HG03520 (cell line): ENCODE measurements around the gene PXYLP1.

Source experiments
- ATAC-seq: cut with Tn5 transposase; IDR thresholded peaks from one replicate; pipeline ENCODE4 v1.9.1; 2021; ENCODE audit warnings: mild to moderate bottlenecking, moderate library complexity; ENCODE audit not compliant: unreplicated experiment

Gene PXYLP1

DNA sequence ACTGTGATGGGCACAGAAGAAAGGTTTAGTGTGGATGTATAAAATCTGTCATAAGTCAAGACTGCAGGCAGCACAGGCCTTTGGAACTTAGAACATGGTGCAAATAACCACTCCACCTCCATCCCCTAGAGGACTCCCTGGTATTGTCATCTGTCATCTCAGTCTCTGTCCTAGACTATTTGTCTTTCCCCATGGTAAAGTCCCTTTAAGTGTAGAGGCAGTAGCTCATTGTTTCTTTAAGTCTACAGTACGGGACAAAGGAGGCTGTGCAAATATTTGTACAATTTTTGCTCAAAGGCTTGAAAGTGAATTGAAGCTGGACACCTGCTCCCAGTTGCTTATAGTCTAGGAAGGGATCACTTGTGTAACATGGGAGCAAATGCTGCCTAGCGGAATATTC is 3.2 kb upstream of the PXYLP1 start:
- no peak for ATAC-seq

DNA sequence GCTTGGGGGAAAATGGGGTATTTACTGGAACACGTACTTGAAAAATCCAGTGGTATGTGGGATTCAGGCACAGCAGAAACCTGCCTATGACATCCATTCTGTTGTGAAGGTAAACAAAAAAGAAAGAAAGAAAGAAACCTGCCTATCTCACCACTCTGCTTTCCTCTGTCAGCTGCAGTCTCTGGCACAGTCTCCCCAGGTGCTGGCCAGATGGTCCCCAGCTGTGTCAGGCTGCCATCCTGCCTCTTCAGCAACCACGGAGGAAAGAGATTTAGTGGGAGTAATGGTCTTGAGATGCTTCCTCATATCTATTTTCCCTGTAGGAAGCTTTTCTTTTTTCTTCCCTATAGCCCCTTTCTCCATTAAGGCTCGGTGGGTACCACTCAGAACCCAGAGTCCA is 2.5 kb upstream of the PXYLP1 start:
- ATAC-seq, result no peak

DNA sequence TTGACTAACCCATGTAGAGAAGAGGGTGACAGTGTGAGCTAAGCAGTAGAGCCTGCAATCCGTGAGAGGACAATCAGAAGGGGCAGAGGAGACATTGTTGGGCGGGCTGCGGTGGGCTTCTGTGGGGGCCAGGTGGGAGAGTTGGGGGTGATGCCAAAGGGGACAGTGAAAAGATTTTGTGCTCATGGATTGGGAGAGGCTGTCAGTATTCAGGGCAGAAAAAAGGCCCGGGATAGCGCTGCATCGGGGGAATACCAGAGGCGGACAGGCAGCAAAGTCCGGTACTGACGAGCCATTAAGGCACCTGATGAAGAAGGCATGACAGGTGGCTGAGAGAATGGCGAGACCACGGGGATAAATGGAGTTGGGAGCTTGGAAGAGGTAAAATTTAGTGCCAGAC is 1.3 kb upstream of the PXYLP1 start:
- no peak for ATAC-seq

DNA sequence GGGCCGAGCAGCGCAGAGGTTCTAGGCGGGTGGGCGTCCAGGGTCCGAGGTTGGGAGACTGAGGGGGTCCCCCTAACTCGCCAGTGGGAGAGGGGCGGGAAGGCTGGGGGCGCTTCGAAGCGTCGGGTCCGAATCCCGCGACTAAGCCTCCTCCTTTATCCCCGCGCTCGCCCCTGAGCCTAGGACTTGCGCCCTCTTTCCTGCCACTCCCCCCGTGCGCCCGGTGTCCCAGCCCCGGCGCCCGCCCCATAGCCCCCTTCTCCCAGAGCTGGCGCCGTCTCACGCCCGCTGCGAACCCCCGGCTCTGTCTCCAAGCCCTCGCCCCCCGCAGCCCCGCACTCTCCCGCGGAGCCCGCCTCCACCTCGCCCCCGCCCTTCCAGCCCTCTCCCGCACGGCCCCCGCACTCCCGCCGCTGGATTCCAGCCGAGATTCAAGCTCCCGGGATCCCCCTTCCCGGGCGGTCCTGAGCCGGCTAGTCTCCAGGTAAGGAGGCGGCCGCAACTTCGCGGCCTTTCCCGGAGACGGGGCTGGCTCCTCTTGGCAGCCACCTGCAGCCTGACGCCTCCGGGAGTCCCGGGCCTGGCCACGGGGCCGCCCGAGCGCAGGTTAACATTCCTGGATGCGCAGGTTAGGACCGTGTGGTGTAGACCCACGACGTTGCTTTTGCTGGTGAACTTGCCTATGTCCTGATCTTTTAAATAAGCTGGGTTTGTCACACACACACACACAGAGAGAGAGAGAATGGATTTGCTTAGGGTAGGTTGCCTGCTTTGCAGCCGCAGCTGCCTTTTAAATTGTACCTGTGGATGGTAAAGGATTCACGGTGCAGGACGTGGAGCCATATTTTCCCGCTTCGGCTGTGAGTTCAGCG is 563 bp downstream of the PXYLP1 start:
- no peak for ATAC-seq

DNA sequence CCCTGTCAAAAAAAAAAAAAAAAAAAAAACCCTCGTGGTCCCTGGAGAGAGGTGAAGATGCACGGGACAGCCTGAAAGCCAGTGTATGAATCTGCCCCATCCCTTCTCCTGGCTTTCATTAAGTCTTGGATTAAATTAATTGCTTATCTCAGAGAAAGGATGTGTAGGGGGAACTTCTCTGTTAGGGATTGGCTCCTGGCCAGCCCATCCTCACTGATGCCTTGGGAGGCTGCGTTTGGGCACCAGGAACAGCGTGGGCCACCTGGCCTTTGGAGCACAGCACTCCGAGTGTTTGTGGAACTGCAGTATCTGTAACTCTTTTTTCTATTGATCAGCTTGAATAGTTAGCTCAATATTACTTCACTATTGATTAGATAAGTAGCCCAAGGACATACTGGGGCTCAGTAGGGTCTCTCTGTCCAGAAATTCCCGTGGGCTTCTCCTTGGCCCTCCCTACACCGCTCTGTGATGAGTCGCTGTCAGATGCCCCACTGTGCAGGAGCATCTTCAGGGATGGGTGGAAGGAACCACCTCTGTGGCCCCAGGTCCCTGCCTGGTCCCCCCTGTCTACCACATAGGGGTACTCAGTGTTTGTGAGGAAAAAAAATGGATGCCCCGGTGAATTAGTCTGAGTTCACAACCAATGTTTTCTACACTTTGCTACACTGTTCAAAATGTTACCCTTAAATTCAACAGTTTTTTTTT is 2.0 kb downstream of the PXYLP1 start:
- no peak for ATAC-seq

DNA sequence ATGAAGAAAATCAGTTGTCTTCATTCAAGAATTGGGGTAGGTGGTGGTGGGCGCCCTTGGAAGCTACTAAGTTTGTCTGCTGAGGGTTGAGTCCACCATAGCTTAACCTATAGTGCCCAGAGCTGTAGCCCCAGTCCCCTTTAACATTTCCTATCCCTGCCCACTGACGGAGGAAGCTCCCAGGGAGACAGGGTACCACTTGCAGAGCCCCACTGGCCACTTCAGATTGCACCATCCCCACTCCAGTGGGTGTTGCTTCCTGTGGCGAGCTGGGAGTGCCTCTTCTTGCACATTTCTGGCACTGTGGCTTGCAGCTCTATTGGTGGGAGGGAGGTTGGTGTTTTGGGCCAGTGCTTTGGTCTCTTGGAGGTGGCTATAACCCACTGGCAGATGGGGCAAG is 2.7 kb downstream of the PXYLP1 start:
- ATAC-seq, result no peak

DNA sequence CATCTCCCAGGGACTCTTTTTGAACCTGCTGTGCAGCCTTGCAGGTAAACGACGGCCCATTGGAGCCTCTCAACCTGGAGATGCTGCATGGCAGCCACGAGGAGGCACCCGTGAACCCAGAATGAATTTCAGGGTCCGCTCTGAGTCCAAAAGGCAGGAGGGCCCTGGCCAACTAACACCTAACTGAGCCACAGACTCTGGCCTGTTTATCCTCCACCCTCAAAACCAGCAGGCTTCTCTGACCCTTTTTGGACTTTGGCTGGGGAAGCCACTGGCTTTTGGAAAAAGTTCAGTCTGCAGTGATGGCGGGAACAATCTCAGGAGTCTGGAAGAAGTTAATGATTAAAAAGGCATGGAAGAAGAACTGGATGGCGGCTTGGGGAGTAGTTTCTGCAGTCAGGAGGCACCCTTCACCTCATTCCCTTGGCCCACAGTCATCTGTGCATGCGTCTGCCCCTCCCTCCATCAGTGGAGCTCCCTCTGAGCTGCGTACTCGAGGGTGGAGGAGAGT is 4.1 kb downstream of the PXYLP1 start:
- ATAC-seq, result no peak

DNA sequence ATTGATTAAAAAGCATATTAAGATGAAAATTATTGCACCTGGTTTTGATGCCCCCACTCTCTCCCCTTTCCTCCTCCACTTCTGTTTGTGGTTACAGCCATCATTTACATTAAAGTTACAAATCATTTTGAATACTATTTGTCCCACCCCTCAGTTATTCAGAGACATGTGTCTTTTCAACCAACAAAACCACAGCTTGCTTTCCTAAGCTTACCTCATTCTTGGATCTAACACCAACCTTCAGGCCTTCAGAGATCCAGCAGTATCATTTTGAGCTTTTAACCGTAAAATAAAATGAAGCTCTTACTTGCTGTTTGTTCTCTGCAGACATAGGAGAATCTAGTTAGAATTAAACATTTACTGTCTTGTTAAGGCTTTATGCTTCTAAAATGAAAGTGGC is 4.7 kb downstream of the PXYLP1 start:
- ATAC-seq, result no peak

DNA sequence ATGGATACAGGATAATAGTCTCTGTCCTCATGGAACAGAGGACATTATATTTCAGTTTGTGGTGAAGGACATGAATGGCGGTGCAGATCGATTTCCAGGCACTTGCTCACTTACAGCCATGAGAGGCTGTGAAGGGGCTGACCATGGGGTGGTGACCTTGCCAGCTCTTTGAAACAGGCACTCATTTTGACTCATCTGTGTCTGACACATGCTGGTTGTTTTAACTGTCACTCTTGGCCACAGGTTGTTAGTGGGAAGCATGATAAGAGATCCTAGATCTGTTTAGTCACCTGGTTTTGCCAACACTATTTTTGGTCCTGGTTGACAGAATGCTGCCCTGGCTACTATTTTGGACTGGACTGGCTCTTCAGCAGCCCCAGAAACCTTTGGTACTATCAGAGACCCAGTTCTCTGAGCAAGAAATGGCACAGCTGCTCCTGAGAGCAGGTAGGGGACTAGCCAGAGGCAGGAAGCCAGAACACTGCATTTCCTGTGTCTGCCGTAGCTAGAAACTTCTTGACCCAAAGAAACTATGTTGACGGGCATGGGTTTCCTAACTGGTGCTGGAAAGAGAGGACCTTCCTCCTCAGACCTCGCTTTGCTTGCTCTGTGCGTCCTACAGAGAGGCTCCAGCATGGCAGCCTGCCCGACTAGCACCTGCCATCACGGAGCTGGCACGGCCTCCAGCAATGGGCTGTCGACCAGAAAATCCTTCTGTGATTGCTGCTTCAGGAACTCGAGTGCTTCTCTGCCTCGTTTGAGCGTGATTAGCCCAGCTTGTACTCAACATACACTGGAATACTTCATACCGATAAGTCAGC is 6.3 kb downstream of the PXYLP1 start:
- no peak for ATAC-seq

DNA sequence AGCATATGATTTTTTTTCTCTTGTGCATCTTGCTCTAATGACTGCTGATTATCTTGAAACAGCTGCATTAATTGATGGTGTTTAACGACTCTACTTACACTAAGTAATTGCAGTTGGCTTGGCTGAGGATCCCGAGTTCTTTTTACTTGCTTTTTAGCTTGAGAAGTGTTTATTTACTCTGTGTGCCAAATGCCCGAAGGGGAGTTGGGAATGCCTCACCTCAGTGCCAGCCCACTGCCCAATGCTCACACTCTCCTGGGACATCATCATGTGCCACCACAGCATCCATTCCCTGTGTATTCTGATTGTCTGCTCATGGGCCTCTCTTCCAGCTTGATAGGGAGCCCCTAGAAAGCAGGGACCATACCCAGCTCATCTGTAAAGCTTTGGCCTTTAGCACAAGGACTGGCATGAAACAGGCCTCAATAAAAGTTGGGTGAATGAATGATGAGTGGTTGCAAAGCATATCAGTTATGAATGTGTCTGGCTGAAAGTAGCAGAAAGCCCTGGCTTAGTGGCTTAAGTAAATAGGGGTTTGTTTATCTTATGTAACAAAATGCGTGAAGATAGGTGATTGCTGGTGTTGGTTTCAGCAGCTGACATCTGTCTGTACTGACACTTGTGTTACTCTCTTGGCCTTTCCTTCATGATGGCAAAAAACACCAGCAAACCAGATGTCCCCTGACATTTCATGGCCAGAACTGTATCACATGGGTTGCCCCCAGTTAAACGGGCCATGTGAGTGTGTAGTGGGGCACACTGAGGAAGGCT is 8.1 kb downstream of the PXYLP1 start:
- ATAC-seq, result no peak

DNA sequence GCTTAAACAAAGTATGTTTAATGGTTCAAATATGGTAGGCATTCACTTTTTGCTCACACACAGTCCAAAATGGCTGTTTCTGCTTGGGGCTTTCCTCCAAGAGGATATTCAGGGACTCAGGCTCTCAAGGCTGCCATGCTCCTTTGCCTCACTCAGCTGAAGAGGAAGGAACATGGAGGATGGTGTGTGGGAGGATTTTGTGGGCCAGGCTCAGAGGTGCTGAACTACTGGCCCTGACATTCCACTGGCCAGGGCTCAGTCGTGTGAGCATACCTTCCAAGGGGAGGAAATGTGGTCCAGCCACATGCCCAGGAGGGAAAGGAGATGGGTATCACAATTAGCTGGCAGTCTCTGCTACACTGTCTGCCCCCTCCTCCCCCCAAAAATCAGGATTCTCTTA is 8.7 kb downstream of the PXYLP1 start:
- no peak for ATAC-seq

DNA sequence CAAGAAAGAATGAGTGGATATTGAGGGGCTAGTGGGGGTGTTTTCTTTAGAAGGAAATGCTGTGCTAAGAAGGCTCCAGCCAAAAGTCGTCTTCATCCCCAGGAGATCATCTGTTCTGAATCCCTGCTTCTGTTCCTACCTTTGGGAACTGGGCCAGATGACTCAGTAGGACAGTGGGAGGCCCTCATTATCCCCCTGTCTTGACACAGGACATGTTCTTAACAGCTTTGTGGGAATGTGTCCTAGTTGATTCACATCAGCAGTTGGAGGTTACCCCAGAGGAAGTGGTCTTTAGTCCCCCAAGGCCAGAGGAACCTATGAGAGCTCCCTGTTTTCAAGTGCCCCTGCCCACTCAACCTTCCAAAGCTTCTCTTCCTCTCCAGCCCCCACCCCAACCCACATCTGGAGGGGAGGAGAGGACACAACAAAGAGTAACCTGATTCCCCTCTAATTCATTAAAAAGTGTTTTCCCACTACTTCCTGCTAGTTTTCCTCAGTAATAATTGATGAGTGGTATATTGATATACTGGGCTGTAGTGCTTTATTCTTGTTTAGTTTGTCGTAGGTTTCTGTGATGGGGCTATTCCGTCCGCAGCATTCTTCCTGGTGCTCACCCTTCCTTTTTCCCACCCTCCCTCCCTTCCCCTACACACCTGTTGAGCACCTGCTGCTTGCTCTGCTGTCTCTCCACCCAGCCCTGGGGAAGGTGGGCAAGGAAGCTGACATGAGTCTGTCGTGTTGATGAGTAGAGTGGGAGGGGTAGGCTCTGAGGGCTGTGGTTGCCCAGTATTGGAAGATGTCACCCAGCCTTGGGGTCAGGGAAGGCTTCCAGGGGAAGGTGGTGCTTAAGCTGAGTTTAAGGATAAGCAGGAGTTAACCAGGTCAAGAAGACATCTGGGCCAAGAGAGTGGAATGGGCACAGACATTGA is 9.3 kb downstream of the PXYLP1 start:
- no peak for ATAC-seq

DNA sequence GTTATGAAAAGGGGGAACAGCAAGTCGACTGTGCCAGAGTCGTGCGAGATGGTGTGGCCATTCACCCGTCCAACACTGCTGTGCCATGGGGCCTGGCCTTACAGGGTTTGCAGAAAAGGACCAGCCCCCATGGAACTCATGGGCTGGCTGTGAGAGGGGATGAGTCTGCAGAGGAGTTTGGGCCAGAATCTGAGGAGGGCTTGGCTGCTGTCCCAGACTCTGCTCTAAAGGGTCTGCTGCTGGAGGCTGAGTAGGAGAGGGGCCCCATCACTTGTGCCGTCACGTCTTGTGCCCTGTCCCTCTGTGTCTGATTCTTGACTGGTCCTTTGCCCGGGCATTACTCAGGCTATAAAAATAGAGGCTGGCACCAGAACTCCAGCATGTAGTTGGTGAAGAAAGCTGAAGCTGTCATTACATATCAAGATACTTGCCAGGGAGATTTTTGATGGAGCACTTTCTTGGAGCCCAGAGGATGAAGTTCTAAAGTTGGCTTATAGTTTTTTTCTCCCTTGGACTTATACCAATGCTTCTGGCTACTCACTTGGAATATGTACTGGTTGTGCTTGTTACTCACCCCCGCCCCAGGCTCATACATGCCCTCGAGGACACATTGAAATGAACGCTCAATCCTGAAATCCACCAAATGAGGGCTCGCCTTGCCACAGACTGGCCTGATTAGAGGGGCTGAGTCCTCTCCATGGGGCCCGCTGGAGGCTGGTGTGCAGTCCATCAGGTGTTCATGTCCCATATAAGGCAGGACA is 10.2 kb downstream of the PXYLP1 start:
- ATAC-seq, result no peak

DNA sequence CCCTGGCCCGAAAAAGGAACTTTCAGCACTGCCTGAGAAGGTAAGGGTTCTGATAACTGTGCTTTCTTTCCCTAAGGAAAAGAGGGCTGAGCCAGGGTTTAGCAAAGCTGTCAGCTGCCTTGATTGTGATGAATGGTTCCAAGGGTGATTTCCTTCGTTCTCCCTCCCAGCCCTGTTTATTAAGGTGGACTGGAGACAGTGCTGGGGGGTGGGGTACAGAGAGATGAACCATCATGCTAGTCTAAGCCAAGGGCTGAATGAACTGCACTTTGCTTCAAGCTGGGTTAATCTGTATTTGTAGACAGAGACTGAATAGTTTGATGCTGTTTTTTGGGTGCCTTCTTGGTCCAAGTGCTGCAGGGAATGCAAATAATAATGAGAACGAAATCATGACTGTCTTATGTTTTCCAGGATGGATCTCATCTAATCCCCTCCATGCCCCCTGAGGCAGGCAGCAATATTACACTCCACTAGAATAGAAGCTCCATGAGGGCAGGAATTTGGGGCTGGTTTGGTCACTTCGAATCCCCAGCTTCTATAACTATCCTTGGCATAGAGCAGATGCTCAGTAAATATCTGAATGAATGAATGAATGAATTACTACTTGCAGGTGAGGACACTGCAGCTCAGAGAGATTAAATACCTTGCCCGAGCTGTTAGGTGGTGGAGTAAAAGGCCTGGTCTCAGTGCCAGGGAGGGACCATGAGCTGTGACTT is 10.9 kb downstream of the PXYLP1 start:
- no peak for ATAC-seq

DNA sequence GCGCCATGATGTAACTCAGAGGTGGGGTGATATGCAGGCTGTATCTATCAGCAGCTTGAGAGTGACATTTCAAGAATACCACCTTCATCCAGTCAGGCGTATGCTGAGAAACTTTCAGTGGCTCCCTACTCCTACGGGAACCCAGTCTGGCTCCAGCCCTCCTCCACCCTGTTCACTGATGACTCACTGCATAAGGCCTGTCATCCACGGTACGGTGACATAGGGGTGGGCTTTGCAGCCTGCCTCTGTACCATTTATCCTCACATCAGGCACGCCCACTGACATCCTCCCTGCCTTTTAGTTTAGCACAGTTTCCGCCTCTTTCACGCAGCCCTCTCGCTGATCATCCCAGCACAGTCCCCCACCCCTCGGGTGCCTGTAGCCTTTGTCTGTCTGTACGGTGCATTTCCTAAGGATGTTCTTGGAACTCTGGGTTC is 11.7 kb downstream of the PXYLP1 start:
- ATAC-seq, result no peak

DNA sequence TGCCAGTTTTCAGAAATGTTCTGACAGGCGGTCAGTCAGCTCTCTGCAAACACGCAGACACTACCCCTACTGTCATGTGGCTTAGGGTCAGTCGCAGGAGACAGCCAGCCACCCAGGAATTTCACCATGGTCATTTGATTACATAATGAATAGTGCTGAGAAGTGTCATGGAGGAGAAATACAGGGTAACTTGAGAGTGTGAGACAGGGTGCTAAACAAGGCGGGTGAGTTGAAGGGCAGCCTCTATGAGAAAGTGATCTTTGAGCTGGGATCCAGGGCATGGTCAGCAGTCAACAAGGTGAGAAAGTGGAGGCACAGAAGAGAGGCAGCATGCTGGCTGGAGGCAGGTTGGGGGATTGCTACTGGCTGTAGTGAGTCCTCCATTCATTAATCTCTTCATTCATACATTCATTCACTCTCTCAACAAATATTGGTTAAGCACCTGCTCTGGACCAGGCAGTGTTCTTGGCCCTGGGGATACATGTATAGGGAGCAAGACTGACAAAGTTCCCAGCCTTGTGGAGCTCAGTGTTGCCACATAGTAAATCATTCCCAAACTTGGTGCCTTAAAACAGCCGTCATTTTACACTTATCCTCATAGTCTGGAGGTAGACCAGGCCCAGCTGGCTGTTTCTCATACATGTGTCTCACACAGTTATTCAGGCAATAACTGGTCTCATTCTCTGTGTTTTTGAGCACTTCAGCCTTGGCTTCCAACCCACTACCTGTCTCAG is 14.8 kb downstream of the PXYLP1 start:
- no peak for ATAC-seq

DNA sequence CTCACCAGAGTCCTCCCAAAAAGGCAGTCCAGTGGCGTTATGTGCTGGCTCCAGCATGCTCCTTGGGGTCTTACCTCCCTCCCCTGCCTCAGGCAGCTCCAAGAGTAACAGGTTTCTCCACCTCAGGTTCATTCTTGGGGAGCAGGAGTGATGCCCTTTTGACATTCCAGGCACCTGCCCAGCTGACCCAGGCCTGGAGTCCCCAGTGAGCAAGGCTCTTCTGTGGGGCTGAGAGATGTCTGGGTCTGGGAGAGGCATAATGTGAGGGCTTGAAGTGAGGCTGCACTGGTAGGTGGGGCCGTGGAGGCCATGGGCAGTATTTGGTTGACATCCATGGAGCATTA is 15.3 kb downstream of the PXYLP1 start:
- ATAC-seq, result no peak

DNA sequence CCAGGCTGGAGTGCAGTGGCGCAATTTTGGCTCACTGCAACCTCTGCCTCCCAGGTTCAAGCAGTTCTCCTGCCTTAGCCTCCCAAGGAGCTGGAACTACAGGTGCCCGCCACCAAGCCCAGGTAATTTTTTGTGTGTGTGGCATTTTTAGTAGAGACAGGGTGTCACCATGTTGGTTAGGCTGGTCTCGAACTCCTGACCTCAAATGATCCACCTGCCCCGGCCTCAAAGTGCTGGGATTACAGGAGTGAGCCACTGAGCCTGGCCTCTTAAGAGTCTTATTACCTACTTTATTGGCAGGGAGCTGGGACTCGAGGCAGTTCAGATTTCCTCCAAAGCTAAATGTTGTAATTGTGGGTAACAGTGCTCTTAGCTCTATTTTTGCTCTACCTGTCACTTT is 16.4 kb downstream of the PXYLP1 start:
- ATAC-seq, result no peak
